HL-60 (cell line): ENCODE measurements around the gene ITGAE.
"Not testable (repeated sequence)": the region's sequence is repeated elsewhere in the genome, so short reads cannot be mapped to it uniquely, and the experiment has no call there.

Experiments
- DNase-seq, 2 experiments: peaks; one replicate each; pipeline ENCODE4 v3.0.0-alpha.2; 2010 to 2020; ENCODE audit warnings: low read depth in 1 of 2, low spot score in 1 of 2
- H3K27ac ChIP-seq: fragments of 250-450 bp; sonication (Bioruptor Pico); replicated peaks from 2 replicates; pipeline ENCODE4 v1.5.1; 2020; ENCODE audit warnings: mild to moderate bottlenecking, moderate library complexity
- H3K27me3 ChIP-seq: fragments of 250-450 bp; sonication (Bioruptor Pico); 2 replicates; pipeline ENCODE4 v1.5.1; 2021; ENCODE audit warnings: mild to moderate bottlenecking, moderate library complexity; ENCODE audit not compliant: insufficient read depth, poor library complexity, severe bottlenecking
- H3K4me3 ChIP-seq: replicated peaks from 2 replicates; pipeline ENCODE4 v1.5.1; 2011; ENCODE audit warnings: mild to moderate bottlenecking, control low read depth, low read length; ENCODE audit not compliant: insufficient read depth
- GABPA ChIP-seq: IDR thresholded peaks from 2 replicates; pipeline ENCODE4 v1.6.1; 2012; ENCODE audit warnings: low read depth
- POLR2AphosphoS5 ChIP-seq: IDR thresholded peaks from 2 replicates; pipeline ENCODE4 v1.6.1; 2012; ENCODE audit warnings: low read depth
- SPI1 ChIP-seq: IDR thresholded peaks from 2 replicates; pipeline ENCODE4 v1.6.1; 2012; ENCODE audit warnings: low read depth, mild to moderate bottlenecking, borderline replicate concordance
- TF ChIP-seq, protein P1 (sequence below): IDR thresholded peaks from one replicate; pipeline ENCODE4 v1.5.1; 2011; ENCODE audit warnings: low read length, control low read depth, inconsistent platforms; ENCODE audit not compliant: insufficient read depth
- TF ChIP-seq, protein P2 (sequence below): IDR thresholded peaks from 2 replicates; pipeline ENCODE4 v1.6.1; 2012; ENCODE audit warnings: low read depth; ENCODE audit not compliant: insufficient replicate concordance

ITGAE gene

DNA sequence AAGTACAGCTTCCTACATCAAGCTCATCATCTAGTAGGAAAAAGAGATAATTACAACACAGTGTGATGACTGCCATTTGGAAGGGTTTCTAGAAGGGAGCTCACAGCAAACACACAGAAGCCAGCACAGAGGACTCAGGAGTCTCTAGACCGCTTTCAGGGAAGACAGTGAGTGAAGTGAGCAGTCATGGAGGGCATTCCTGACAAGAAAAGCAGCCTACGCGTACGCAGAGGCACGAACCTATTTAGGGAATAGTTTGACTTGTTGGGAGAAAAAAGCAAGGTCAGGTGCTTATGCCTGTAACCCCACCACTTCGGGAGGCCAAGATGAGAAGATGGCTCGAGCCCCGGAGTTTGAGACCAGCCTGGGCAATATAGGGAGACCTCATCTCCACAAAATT, 85.7 kb downstream of the ITGAE start:
- DNase-seq = no peak
- no peak overlapping the region for H3K27ac ChIP-seq
- H3K27me3 ChIP-seq = no peaks in the 10 kb centered on the region
- TF ChIP-seq, protein P1, sequence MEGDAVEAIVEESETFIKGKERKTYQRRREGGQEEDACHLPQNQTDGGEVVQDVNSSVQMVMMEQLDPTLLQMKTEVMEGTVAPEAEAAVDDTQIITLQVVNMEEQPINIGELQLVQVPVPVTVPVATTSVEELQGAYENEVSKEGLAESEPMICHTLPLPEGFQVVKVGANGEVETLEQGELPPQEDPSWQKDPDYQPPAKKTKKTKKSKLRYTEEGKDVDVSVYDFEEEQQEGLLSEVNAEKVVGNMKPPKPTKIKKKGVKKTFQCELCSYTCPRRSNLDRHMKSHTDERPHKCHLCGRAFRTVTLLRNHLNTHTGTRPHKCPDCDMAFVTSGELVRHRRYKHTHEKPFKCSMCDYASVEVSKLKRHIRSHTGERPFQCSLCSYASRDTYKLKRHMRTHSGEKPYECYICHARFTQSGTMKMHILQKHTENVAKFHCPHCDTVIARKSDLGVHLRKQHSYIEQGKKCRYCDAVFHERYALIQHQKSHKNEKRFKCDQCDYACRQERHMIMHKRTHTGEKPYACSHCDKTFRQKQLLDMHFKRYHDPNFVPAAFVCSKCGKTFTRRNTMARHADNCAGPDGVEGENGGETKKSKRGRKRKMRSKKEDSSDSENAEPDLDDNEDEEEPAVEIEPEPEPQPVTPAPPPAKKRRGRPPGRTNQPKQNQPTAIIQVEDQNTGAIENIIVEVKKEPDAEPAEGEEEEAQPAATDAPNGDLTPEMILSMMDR = no peak
- TF ChIP-seq SPI1 (no peak), POLR2AphosphoS5 (no peak), GABPA (no peak)
- TF ChIP-seq, protein P2, sequence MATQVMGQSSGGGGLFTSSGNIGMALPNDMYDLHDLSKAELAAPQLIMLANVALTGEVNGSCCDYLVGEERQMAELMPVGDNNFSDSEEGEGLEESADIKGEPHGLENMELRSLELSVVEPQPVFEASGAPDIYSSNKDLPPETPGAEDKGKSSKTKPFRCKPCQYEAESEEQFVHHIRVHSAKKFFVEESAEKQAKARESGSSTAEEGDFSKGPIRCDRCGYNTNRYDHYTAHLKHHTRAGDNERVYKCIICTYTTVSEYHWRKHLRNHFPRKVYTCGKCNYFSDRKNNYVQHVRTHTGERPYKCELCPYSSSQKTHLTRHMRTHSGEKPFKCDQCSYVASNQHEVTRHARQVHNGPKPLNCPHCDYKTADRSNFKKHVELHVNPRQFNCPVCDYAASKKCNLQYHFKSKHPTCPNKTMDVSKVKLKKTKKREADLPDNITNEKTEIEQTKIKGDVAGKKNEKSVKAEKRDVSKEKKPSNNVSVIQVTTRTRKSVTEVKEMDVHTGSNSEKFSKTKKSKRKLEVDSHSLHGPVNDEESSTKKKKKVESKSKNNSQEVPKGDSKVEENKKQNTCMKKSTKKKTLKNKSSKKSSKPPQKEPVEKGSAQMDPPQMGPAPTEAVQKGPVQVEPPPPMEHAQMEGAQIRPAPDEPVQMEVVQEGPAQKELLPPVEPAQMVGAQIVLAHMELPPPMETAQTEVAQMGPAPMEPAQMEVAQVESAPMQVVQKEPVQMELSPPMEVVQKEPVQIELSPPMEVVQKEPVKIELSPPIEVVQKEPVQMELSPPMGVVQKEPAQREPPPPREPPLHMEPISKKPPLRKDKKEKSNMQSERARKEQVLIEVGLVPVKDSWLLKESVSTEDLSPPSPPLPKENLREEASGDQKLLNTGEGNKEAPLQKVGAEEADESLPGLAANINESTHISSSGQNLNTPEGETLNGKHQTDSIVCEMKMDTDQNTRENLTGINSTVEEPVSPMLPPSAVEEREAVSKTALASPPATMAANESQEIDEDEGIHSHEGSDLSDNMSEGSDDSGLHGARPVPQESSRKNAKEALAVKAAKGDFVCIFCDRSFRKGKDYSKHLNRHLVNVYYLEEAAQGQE = no peak
- H3K4me3 ChIP-seq = no peak overlapping the region

DNA sequence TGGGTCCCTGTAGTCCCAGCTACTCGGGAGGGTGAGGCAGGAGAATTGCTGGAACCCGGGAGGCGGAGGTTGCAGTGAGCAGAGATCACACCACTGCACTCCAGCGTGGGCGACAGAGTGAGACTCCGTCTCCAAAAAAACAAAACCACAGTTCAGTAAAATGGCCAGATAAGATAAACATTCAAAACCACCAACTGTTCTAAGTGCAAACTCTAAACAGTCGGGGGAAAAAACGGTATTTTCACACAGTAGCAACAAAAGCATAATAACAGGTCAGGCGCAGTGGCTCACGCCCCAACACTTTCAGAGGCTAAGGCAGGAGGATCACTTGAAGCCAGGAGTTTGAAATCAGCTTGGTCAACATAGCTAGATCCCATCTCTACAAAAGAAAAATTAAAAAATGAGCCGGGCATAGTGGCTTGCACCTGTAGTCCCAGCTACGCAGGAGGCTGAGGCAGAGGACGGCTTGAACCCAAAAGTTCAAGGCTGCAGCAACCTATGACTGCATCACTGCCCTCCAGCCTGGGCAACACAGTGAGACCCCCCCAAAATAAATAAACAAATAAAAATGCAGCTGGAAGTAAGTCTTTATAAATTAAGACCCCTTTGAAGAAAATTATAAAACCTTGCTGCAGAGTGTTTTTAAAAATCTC, 88.1 kb downstream of the ITGAE start:
- no peak overlapping the region for H3K27ac ChIP-seq
- no peaks in the 10 kb centered on the region for H3K27me3 ChIP-seq
- DNase-seq = no peak
- TF ChIP-seq, protein P2 = no peak
- TF ChIP-seq SPI1 (no peak), GABPA (no peak), POLR2AphosphoS5 (no peak)
- TF ChIP-seq, protein P1 = no peak
- no peak overlapping the region for H3K4me3 ChIP-seq

DNA sequence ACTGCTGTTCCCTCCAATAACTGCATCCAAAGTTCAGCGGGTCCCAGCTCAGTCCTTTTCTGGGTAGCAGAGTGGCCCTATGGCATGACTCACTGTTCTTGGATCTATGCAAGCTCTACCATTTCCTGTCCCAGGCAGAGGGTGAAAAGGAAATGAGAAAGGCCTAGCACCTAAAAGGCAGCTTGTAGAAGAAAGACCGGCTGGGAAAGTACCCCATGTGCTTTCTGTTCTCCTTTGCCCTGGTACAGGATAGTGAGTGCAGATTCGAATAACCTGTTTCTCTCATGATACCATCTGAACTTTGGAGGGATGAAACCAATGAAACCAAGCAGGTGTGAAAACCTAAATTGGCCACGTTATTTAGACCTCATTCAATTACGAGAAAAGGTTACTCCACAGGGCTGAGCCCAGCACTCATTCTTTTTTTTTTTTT, 90.0 kb downstream of the ITGAE start:
- Histone ChIP-seq H3K4me3 (no peak overlapping the region), H3K27ac (no peak overlapping the region), H3K27me3 (no peaks in the 10 kb centered on the region)
- no peak for TF ChIP-seq SPI1
- TF ChIP-seq, protein P1 = no peak
- no peak for TF ChIP-seq POLR2AphosphoS5
- DNase-seq = no peak

DNA sequence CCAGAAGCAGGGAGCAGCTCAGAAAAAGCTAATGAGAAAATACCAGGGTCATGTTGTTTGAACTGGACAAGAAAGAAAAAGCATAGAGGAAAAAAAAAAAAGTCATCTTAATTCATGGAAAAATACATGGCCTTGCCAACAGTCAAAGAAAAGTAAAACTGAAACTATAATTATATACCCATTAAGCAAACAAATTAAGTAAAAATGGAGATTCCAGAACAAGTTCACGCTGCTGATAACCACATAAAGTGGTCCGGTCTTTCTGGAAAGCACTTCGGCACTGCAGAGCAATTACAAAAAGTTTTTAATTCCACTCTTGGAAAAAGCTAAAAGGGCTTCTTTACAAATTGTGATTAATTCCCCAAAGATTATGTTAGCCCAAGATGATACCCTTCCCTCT, 92.6 kb downstream of the ITGAE start:
- TF ChIP-seq, protein P1 = no peak
- TF ChIP-seq POLR2AphosphoS5 = no peak
- TF ChIP-seq, protein P2 = no peak
- no peak for TF ChIP-seq GABPA
- TF ChIP-seq SPI1 = no peak
- DNase-seq = no peak
- Histone ChIP-seq H3K27me3 (no peaks in the 10 kb centered on the region), H3K4me3 (no peak overlapping the region), H3K27ac (no peak overlapping the region)

GRCh38 chr17:3705718-3705984, 95.3 kb downstream of the ITGAE start:
- not testable (repeated sequence) for H3K27me3 ChIP-seq, DNase-seq, H3K4me3 ChIP-seq, H3K27ac ChIP-seq
